Kidney (tissue), 14 donors: ENCODE data around the gene C9orf153. TPM values are rescaled to one million over a fixed set of nuclear protein-coding genes. Genes with fewer than 3 reads are reported as not detected.

Experiments
- DNase-seq, 5 donors: peaks; one replicate each; pipeline ENCODE4 v3.0.0-alpha.2; 2013 to 2020
- FAIRE-seq: peaks from 2 replicates; lab custom pipeline; 2012; peaks lifted over from hg19 to GRCh38; lab: Jason Lieb, UNC
- H3K27ac ChIP-seq, 2 donors: one replicate each; pipeline ENCODE4 v1.7.0; 2013; ENCODE audit warnings: low read depth in 2 of 2, low read length in 2 of 2, inconsistent platforms in 1 of 2
- H3K27me3 ChIP-seq: one replicate; pipeline ENCODE4 v1.7.1; 2013; ENCODE audit warnings: low read length, inconsistent platforms; ENCODE audit not compliant: control insufficient read depth, insufficient read depth
- H3K36me3 ChIP-seq, 3 donors: one replicate each; pipeline versions ENCODE4 v1.7.0 to v1.7.1; 2013; ENCODE audit warnings: low read length in 3 of 3, control low read depth in 1 of 3, inconsistent platforms in 1 of 3; ENCODE audit not compliant: insufficient read depth in 3 of 3, control insufficient read depth in 2 of 3
- H3K4me1 ChIP-seq, 3 donors: one replicate each; pipeline versions ENCODE4 v1.7.0 to v1.7.1; 2013; ENCODE audit warnings: low read length in 3 of 3, inconsistent platforms in 1 of 3, low read depth in 1 of 3; ENCODE audit not compliant: control insufficient read depth in 2 of 3, insufficient read depth in 2 of 3
- H3K4me3 ChIP-seq, 3 donors: one replicate each; pipeline versions ENCODE4 v1.7.0 to v1.8.1; 2013; ENCODE audit warnings: low read length in 3 of 3, control low read depth in 1 of 3, inconsistent platforms in 1 of 3
- H3K9ac ChIP-seq, 3 donors: one replicate each; pipeline versions ENCODE4 v1.7.0 to v1.7.1; 2013; ENCODE audit warnings: low read length in 3 of 3, control low read depth in 1 of 3, inconsistent platforms in 1 of 3
- H3K9me3 ChIP-seq, 3 donors: one replicate each; pipeline versions ENCODE4 v1.7.0 to v1.7.1; 2013; ENCODE audit warnings: low read length in 3 of 3, control low read depth in 1 of 3, inconsistent platforms in 1 of 3; ENCODE audit not compliant: control insufficient read depth in 2 of 3, insufficient read depth in 1 of 3
- CTCF ChIP-seq: IDR thresholded peaks from 3 replicates; pipeline ENCODE4 v1.5.1; 2012; ENCODE audit warnings: mild to moderate bottlenecking, moderate library complexity, borderline replicate concordance; ENCODE audit not compliant: insufficient read depth; ENCODE audit errors: extremely low read depth
- intact Hi-C: fragments of 100-400 bp; cut with DNase I; formaldehyde crosslinking; loops from one replicate; pipeline ENCODE4 v1.11.1; 2022
- polyA plus RNA-seq: library from polyadenylated mRNA; stranded (reverse); fragments of 350-450 nt; fragmentation: Illumina TruSeq; extraction: RNeasy Lipid Tissue Mini Kit (QIAGEN cat#74804); gene quantifications from one replicate; pipeline ENCODE4 v1.2.3, GENCODE V29; 2014; ENCODE audit warnings: low read depth, low replicate concordance; ENCODE audit not compliant: insufficient read depth
- total RNA-seq: library from RNA; stranded (reverse); fragmentation: NEBNext Ultra II Directional; extraction: Animal tissue kit (Norgen Biotek cat#: 25700); gene quantifications from one replicate; pipeline ENCODE4 v1.2.1, GENCODE V29; 2021
- donor health status: control.
- donor health status: control.
- donor health status: control.
- donor health status: control.
- donor health status: control.
- donor health status: DM: yes; HTN: yes; CAD: no.
- donor health status: Normal renal cell carcinoma (clear cell type).

Gene C9orf153
- total and polyA plus RNA-seq, 2 donors from 2014 or later, result not detected

GRCh38 chr9:86288499-86289198, 29.2 kb upstream of the C9orf153 start:
- DNase-seq (no peak), FAIRE-seq (no peak)
- Histone ChIP-seq H3K4me1 (no peaks in the 10 kb centered on the region), H3K27me3 (no peaks in the 10 kb centered on the region), H3K9ac (no peak overlapping the region), H3K27ac (no peak overlapping the region), H3K4me3 (no peak overlapping the region), H3K9me3 (no peaks in the 10 kb centered on the region), H3K36me3 (peaks cover 0 to 8% (median 0%) of the 10 kb centered on the region in 3 donors)
- intact Hi-C loops, result no loop called here
- TF ChIP-seq CTCF, result no peak

- FAIRE-seq (no peak), DNase-seq (peak in 3 of 5 donors; percentile 22 to 65 (median 54))
- H3K27ac ChIP-seq, result no peak overlapping the region
- no peak overlapping the region for H3K9ac ChIP-seq
- peaks cover 0 to 5% (median 3%) of the 10 kb centered on the region in 3 donors for H3K4me1 ChIP-seq
- H3K27me3 ChIP-seq, result no peaks in the 10 kb centered on the region
- H3K9me3 ChIP-seq, result no peaks in the 10 kb centered on the region
- peaks cover 0 to 8% (median 0%) of the 10 kb centered on the region in 3 donors for H3K36me3 ChIP-seq
- intact Hi-C loops, result no loop called here
- TF ChIP-seq CTCF, result no peak
- no peak overlapping the region for H3K4me3 ChIP-seq
Observed at GRCh38 chr9:86287013-86287412, 27.6 kb upstream of the C9orf153 start.

- H3K9me3 ChIP-seq, result no peaks in the 10 kb centered on the region
- DNase-seq (no peak), FAIRE-seq (no peak)
- H3K27me3 ChIP-seq, result no peaks in the 10 kb centered on the region
- H3K4me3 ChIP-seq, result no peak overlapping the region
- intact Hi-C loops, result no loop called here
- peaks cover 0 to 5% (median 4%) of the 10 kb centered on the region in 3 donors for H3K4me1 ChIP-seq
- H3K36me3 ChIP-seq, result peaks cover 0 to 8% (median 0%) of the 10 kb centered on the region in 3 donors
- H3K27ac ChIP-seq, result no peak overlapping the region
- TF ChIP-seq CTCF, result no peak
- H3K9ac ChIP-seq, result no peak overlapping the region
Observed at GRCh38 chr9:86286278-86286677, 26.8 kb upstream of the C9orf153 start.

- Histone ChIP-seq H3K9ac (no peak overlapping the region), H3K4me1 (peaks cover 0 to 8% (median 8%) of the 10 kb centered on the region in 3 donors), H3K27me3 (no peaks in the 10 kb centered on the region), H3K9me3 (no peaks in the 10 kb centered on the region), H3K4me3 (no peak overlapping the region), H3K27ac (no peak overlapping the region), H3K36me3 (peaks cover 0 to 8% (median 0%) of the 10 kb centered on the region in 3 donors)
- FAIRE-seq (no peak), DNase-seq (no peak)
- intact Hi-C loops, result no loop called here
- no peak for TF ChIP-seq CTCF
Observed at GRCh38 chr9:86285261-86285660, 25.8 kb upstream of the C9orf153 start.
